Urothelium cell line (cell line): ENCODE data around the gene KRTAP12-2.
"Not testable (repeated sequence)": the region's sequence is repeated elsewhere in the genome, so short reads cannot be mapped to it uniquely, and the experiment has no call there.

ENCODE experiments used
- DNase-seq: peaks from one replicate; pipeline ENCODE4 v3.0.0; 2011; ENCODE audit warnings: low spot score, mixed read lengths
- FAIRE-seq: peaks from 2 replicates; lab custom pipeline; 2011; peaks lifted over from hg19 to GRCh38; lab: Jason Lieb, UNC

The KRTAP12-2 gene

DNA sequence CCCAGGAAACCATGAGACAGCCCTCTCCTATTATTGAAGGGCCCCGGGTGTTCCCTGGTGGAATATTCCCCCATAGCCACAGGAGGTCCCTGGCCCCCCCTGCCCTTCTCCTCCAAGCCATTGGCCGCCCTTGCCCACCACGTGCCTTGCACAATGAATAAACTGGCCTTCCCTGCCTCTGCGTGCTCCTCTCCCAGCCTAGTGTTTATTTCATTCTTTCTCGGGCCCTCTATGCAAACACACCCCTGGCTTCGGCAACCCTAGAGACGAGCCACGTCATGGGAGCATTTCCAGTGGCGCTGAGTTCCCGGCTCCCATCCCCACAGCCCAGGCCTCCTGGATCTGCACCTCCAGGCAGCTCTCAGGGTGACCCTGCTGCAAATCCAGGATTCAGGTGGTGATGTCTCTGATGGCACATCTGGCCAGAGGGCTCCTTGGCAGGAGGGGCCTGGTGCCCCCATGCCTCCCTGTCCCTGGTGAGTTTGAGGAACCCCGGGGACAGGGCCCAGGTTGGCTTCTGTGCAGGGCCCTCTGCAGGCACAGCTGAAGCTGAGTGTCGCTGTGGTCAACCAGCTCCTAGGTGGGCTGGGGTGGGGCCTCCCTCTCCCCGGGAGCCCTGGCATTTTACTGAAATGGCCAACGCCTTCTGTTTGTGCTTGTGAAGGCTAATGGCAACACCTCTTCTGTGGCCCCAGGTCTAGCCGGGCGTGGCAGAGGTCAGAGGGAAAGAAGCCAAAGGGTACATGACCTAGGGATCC is 36.4 kb upstream of the KRTAP12-2 start:
- DNase-seq (no peak), FAIRE-seq (no peak)

DNA sequence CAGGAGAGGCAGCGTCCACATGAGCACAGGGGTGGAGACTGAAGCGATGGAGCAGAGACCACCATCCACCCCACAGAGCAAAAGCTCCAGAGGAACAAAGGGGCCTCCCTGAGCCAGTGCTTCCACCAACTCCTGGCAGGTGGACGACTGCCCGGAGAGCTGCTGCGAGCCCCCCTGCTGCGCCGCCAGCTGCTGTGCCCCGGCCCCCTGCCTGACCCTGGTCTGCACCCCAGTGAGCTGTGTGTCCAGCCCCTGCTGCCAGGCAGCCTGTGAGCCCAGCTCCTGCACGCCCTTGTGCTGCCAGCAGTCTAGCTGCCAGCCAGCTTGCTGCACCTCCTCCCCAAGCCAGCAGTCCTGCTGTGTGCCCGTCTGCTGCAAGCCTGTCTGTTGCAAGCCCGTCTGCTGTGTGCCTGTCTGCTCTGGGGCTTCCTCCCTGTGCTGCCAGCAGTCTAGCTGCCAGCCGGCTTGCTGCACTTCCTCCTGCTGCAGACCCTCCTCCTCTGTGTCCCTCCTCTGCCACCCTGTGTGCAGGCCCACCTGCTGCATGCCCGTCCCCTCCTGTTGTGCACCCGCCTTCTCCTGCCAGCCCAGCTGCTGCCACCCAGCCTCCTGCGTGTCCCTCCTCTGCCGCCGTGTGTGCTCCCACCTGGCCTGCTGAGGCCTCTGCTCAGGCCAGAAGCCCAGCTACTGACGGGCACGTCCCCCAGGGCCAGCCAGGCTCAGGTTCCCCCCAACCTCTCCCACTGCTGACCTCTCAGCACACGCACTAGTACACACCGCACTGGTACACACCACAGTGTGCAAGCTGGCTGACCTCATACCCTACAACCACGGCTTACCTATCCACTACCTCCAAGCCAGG is 35.6 kb upstream of the KRTAP12-2 start:
- FAIRE-seq, result peak; percentile 44

DNA sequence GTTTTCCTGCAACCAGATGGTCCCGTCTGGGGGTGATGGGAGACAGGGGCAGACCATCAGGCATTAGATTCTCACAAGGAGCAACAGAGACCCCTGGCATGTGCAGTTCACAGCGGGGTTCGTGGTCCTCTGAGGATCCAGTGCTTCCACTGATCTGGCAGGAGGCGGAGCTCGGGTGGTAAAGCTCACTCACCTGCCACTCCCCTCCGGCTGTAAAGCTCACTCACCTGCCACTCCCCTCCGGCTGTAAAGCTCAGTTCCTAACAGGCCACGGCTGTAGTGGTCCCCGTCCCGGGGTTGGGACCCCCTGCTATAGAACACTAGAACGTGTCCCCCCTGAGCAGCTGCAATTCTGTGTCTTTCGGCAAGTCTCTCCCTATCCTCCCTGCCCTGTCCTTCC is 34.8 kb upstream of the KRTAP12-2 start:
- no peak for DNase-seq
- no peak for FAIRE-seq

More for the DNA sequence above, 35.6 kb upstream of the KRTAP12-2 start:
- DNase-seq, result no peak

DNA sequence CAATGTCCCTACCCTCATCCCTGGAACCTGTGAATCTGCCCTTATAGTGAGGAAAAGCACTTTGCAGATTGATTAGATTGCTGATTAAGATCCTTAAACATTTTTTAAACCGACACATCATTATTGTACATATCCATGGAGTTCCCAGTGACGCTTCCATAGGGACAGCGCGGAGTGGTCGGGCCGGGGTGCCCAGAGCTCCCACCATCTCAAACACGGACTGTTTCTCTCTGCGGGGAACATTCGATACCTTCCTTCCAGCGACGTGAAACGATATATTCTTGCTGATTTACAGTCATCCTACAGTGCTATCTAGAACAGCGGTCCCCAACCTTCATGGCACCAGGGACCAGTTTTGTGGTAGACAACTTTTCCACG is 34.3 kb upstream of the KRTAP12-2 start:
- no peak for FAIRE-seq

DNA sequence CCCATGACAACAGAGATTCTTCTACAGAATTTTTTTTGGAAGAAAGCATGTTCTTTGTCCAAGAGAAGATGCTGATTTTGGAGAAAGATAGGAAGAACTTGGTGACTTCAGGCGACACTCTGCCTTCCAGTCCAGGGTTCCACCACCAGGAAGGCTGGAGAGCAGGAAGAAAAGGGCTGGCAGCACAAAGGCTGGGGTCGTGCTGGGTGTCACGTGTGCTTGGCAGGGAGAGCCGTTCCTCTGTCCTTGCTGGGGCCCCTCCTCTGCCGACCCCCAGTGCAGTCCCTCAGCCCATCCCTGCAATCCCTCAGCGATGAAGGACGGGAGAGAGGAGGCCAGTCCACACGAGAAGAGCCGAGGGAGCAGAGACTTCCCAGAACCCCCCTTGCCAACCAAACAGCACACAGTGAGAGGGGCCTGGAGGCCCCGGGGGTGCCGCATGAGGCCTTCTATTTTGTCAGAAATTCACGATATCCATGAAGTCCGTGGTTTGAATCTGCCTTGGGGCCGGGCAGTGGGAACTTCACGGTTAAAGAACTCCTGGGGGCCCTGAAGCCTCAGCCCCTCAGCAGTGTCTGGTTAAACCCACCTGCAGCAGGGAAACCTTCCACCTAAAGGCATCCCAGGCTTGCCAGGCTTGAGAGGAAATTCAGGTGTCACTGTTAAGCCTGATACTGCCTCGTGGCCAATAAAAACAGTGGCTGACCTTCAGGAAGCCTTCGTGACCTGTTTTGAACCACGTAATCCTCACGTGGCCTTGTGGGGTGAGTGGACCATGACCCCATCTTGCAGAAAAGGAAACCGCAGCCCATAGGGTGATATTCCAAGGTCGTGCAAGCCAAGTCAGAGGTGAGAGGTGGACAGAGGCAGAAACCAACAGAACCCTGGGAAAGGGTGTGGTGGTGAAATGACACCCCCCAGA is 33.6 kb upstream of the KRTAP12-2 start:
- no peak for DNase-seq
- no peak for FAIRE-seq

More for the DNA sequence above, 34.3 kb upstream of the KRTAP12-2 start:
- DNase-seq, result no peak

DNA sequence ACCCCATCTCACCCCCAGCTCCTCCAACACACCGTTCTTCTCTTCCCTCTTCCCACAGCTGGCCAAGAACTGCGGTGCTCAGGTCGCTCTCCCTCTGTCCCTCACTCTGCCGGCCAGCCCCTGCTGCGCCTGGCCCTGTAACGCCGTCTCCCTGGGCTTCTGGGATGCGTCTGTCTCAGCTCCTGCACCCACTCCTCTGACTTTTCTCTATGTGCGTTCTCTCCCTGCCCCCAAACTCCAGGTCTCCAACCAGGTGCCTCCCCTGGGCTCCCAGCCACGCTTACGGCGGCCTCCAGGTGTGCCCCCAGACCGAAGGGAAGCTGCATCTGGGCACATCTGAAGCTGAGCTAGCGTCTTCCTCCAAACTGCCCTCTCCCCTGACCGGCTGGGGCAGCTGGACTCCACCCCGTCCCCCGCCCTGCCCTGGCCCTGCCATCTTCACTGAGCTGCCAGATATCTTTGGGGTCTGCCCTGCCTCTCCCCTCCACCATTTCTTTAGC is 32.8 kb upstream of the KRTAP12-2 start:
- DNase-seq (no peak), FAIRE-seq (no peak)

DNA sequence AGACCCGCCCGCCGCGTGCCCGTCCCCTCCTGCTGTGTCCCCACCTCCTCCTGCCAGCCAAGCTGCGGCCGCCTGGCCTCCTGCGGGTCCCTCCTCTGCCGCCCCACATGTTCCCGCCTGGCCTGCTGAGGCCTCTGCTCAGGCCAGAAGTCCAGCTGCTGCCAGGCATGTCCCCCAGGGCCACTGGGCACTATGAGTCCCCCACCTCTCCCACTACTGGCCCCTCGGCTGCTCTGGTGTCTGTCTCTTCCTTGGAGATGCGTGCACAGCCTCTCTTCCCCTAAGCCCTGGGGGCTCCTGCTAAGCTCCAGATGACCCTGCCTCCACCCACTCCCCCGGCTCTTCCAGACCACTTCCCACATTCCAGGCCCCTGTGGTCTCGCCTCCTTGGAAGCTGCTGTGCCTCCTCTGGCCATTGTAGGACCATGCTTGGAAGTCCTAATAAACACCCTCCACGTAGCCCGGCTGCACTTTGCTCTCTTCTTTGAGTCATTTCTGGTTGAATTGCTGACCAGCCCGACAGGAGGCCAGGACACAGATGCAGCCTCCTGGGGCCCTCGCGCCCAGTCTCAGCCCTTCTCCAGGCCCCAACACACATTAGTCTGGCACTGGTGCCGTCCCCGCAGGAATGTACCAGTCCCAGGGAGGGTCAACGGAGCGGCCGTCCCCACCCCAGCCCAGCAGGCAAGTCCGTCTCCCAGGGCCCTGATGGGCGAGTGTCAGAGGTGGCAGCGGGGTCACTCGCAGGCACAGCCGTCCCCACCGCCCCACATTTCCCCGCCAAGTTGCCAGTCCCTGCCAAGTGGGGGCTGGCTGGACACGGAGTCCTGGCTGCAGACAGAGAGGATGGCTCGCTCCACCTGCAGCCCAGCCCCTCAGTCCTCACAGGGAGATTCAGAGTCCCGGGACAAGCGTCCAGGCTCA is 31.3 kb upstream of the KRTAP12-2 start:
- no peak for DNase-seq
- FAIRE-seq, result no peak

DNA sequence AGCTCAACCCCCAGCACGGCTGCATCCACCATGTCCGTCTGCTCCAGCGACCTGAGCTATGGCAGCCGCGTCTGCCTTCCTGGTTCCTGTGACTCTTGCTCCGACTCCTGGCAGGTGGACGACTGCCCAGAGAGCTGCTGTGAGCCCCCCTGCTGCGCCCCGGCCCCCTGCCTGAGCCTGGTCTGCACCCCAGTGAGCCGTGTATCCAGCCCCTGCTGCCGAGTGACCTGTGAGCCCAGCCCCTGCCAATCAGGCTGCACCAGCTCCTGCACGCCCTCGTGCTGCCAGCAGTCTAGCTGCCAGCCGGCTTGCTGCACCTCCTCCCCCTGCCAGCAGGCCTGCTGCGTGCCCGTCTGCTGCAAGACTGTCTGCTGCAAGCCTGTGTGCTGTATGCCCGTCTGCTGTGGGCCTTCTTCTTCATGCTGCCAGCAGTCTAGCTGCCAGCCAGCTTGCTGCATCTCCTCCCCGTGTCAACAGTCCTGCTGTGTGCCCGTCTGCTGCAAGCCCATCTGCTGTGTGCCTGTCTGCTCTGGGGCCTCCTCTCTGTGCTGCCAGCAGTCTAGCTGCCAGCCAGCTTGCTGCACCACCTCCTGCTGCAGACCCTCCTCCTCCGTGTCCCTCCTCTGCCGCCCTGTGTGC is 30.6 kb upstream of the KRTAP12-2 start, which contains the start of gene KRTAP10-12:
Gene KRTAP10-12, plus strand, starts transcription at position 1 of the 639 bp plus-strand sequence. Its CDS starts 30 bp downstream, at position 31.
- DNase-seq, FAIRE-seq: not testable (repeated sequence)

DNA sequence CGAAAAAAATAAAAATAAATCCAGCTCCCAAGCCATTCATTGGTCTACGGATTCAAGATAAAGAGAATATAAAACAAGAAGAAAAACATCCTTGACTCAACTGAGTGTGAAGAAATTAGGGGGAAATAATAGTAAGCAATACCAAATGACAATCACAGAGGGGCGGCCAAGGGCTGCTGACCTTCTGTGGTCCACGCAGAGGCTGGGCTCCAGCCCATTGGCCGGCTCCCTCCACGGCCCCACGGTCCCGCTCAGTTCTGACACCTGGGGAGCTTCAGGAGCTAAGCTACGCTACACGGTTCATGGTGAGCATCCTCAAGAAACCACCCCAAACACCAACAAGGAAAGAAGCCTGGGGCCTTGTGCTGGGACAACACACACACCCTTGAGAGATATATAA is 29.8 kb upstream of the KRTAP12-2 start:
- FAIRE-seq (no peak), DNase-seq (no peak)

DNA sequence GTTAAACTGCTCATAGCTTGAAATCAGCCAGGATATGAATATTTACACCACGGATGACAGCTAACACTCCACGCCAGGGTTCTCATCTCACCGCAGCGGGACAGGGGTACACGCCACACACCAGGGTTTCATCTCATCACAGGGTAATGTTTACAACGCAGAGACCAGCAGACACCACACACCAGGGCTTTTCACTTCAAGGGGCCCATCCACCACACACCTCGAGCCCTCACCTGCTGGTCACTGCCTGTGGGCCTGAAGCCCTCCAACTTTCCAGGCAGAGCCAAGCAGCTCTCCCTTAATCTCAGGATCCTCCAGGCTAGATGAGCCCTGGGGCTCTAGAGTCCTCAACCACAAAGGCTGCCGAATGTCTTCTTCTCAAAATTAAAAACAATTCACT is 28.9 kb upstream of the KRTAP12-2 start:
- no peak for FAIRE-seq
- no peak for DNase-seq

DNA sequence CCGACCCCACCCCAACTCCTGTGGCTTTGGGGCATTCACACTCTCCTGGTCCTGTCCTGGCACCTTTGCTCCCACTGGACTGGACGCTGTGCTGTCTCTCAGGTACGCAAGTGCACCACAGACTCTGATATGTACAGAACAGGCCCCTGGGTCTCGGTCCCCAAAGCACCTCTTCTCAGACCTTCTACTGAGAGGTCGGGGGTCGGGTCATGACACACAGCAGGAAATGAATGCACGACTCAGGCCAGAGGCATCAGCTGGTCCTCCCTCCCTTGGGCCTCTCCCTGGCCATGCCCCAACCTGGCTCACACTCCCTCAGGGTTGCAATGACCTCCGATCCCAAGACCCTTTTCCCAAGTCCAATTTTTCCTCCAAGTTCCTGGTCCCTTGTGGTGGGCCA is 28.5 kb upstream of the KRTAP12-2 start:
- no peak for FAIRE-seq
- DNase-seq, result no peak

DNA sequence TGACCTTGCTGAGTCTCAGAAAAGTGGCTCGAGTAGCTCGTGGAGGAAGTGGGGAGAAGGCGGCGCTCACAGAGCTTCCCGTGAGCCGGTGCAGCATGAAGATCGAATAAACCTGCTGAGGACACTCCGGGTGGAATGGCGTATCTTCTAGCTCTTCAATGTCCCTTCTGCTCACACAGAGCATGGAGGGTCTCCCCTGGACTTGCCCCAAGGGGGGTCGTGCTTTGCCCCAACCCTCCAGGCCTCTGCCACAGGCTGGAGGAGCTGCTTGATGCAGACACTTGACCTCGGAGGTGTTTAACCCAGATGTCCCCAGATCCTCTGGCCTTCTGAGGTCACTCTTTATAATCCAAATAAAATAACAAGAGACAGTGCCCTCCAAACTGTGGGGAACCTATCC is 28.0 kb upstream of the KRTAP12-2 start:
- FAIRE-seq (no peak), DNase-seq (no peak)

DNA sequence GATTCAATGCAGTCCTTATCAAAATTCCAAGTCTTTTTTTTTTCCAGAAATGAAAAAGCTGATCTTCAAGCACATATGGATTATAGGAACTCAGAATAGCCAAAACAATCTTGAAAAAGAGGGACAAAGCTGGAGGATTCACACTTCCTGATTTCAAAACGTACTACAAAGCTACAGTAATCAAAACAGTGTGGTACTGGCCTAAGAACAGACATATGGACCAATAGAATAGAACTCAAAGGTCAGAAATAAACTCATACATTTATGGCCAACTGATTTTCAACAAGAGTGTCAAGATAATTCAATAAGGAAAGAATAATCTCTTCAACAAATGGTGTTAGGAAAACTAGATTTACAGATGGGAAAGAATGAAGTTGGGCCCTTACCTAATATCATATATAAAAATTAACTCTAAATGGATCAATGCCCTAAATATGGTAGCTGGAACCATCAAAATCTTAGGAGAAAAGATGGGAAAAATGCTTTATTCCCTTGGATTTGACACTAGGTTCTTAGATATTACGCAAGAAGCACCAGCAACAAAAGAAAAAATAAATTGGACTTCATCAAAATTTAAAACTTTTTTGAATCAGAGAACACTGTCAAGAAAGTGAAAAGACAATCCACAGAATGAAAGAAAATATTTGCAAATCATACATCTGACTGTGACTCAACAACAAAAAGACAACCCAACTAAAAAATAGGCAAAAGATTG is 26.2 kb upstream of the KRTAP12-2 start:
- FAIRE-seq, result no peak

DNA sequence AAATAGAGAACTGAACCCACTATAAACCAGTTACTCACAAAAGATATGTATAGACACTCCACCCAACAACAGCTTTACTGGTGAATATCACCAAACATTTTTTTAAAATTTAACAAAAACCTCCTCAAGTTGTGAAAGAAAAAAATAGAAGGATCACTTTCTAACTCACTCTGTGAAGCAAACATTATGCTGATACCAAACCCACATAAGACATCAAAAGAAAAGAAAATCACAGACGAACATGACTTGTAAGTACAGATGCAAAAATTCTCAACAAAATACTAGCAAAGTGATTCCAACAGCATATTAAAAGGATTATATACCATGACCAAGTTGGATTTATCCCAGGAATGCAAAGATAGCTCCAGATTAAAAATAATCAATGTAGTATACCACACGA is 25.0 kb upstream of the KRTAP12-2 start:
- DNase-seq (no peak), FAIRE-seq (no peak)

More for the DNA sequence above, 26.2 kb upstream of the KRTAP12-2 start:
- no peak for DNase-seq

DNA sequence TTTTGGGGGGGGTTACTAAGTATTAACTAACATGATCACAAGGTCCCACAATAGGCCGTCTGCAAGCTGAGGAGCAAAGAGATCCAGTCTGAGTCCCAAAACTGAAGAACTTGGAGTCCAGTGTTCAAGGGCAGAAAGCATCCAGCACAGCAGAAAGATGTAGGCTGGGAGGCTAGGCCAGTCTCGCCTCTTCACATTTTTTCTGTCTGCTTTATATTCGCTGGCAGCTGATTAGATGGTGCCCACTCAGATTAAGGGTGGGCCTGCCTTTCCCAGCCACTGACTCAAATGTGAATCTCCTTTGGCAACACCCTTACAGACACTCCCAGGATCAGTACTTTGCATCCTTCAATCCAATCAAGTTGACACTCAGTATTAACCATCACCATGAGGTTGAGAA is 23.0 kb upstream of the KRTAP12-2 start:
- not testable (repeated sequence) for DNase-seq, FAIRE-seq

DNA sequence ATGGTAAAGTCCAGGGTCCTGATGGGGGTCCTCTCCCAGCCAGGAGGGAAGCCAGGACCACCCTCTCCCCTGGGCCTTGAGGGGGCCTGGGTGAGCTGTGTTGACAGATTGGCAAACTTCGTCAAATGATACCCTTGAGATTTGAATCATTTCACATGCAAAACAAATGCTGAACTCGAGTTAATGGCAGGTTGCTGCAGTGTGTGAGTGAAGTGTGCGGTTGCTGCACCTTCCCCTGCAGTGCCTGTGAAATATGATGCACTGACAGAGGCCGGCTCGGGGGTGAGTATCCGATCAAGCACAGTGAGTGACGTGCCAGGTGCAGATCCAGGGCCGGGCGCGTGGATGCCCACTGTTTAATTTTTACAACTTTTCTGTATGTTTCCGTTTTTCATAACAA is 20.9 kb upstream of the KRTAP12-2 start:
- DNase-seq (no peak), FAIRE-seq (no peak)

DNA sequence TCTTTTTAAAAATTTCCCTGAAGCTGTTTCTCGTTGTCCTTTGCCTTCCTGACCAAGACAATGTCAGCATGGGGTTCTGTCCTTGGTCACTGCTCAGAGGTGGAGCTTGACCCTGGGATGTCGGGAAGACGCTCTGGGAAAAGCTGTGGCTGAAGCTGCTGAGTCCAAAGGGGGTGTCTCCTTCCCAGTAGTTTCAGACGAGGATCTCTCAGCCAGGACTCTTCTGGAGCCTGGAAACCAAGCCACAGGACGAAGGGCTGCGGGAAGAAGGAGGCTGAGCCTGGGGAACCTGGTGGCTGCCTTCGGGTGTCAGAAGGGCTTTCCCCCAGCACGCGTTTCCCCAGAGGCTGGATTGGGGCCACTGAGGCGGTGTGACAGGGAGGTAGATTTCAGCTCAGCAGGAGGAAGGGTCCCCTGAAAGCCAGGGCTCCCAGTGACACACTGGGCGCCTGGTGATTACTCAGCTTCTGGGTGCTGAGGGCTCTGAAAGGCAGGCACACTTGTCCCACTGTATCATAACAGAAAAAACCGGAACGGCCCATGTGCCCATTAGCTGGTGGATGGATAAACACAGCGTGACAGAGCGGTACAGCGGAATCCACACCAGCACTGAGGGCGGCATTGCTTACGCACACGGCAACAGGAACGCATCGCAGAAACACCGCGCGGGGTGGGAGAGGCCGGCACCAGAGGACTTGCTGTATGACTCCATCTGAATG is 20.3 kb upstream of the KRTAP12-2 start:
- no peak for FAIRE-seq
- no peak for DNase-seq
